Spinal cord (tissue), 10 donors: ENCODE results near the gene TMEM45B. TPM values are rescaled to one million over a fixed set of nuclear protein-coding genes. Genes with fewer than 3 reads are reported as not detected.
"Not testable (repeated sequence)": the region's sequence is repeated elsewhere in the genome, so short reads cannot be mapped to it uniquely, and the experiment has no call there.

ENCODE experiments used
- DNase-seq, 6 donors: peaks; one replicate each; pipeline versions ENCODE4 v3.0.0 to v3.0.0-alpha.2; 2013 to 2015; ENCODE audit warnings: low spot score in 6 of 6, low read depth in 4 of 6
- H3K27ac ChIP-seq: one replicate; pipeline ENCODE4 v1.5.1; 2013; ENCODE audit warnings: low read depth, low read length, control low read depth
- H3K27me3 ChIP-seq: one replicate; pipeline ENCODE4 v1.6.1; 2013; ENCODE audit warnings: low read length; ENCODE audit not compliant: control insufficient read depth, insufficient read depth
- H3K36me3 ChIP-seq: one replicate; pipeline ENCODE4 v1.6.1; 2013; ENCODE audit warnings: low read length; ENCODE audit not compliant: control insufficient read depth, insufficient read depth
- H3K4me1 ChIP-seq: one replicate; pipeline ENCODE4 v1.6.1; 2013; ENCODE audit warnings: low read length; ENCODE audit not compliant: control insufficient read depth, insufficient read depth
- H3K4me3 ChIP-seq: one replicate; pipeline ENCODE4 v1.5.1; 2013; ENCODE audit warnings: low read depth, low read length, control low read depth
- H3K9me3 ChIP-seq: one replicate; pipeline ENCODE4 v1.6.1; 2013; ENCODE audit warnings: low read length; ENCODE audit not compliant: control insufficient read depth, insufficient read depth
- WGBS: methylation state at CpG from one replicate; pipeline ENCODE4 v1.1.5; 2013; ENCODE audit warnings: missing lambda C conversion rate; ENCODE audit not compliant: insufficient coverage; 5-methylcytosine and 5-hydroxymethylcytosine counted together
- polyA plus RNA-seq, 2 donors: library from polyadenylated mRNA; unstranded; fragments of 120-200 nt; gene quantifications; one replicate each; pipeline ENCODE4 v1.2.1, GENCODE V29; 2013; ENCODE audit not compliant: insufficient read length in 2 of 2
- total RNA-seq, 2 donors: library from RNA; depleted of rRNA in 1 of 2; stranded (reverse); fragments of 120-200 nt in 1 of 2; fragments of >200 nt in 1 of 2; gene quantifications; one replicate each; pipeline versions ENCODE4 v1.2.3 to v1.2.4, GENCODE V29; 2013 to 2014
- donor health status: healthy.

TMEM45B gene
- total and polyA plus RNA-seq, 4 donors = 1.7 to 6.3 (median 2.7) TPM

DNA sequence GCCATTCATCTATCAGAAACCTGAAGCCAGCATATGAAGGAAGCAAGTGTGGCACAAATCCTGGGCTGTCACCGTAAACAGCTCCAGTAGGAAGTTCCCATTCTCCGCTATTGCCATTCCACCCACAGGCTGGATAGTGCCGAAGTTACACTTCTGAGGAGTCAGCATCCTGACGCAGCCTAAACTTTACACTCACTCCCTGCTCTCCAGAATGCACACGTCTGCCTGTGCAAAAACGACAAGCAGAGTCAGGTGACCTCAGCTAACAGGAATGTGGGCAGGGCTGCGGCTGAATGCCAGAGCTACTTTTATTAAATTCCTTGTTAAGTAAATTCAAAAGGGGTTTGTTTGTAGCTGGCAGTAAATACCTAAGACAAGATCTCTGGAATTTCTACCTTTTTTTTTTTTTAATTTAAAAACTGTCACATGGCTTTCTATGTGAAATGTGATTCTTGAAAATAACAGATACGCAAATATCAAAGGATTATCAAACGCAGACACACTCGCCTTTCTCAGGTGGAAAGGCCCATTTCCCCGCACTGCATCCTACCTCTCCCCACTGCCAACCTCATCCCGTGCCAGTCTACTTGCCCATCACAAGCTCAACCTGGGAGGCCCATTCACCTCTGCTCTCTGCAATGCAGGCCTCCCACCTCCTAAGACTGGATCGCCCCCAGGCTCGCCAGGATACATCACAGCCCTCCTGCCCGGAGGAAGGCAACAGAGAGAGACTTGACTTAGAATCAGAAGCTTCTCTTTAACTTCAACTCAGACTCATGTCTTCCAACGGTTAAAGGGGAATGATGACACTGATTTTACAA, 46.3 kb downstream of the TMEM45B start:
- H3K27ac ChIP-seq = no peak overlapping the region
- H3K36me3 ChIP-seq = peaks cover 44% of the 10 kb centered on the region
- H3K4me1 ChIP-seq = no peaks in the 10 kb centered on the region
- H3K4me3 ChIP-seq = no peak overlapping the region
- DNase-seq = peak in 1 of 6 donors; percentile 31
- no peaks in the 10 kb centered on the region for H3K9me3 ChIP-seq
- H3K27me3 ChIP-seq = no peaks in the 10 kb centered on the region
- WGBS = 78% methylated on average over 11 of the region's 16 CpGs

DNA sequence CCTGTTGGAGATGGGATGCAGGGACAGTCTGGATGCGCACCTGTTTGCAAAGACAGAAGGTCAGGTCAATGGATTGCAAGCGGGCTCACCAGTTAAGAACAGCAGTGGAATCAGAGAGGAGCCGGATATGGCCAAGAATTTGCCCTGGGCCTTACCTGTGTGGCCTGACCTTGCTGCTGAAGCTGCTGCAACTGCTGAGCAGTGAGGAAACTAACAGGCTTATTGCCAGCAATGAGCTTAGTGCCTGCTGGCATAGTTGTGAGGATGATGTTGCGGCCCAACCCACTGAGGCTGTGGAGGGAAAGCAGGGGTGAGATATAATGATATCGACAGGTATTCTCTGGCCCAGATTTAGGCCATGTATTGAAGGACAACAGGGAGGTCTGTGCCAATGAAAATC, 49.2 kb downstream of the TMEM45B start:
- Histone ChIP-seq H3K27ac (no peak overlapping the region), H3K27me3 (no peaks in the 10 kb centered on the region), H3K4me1 (no peaks in the 10 kb centered on the region), H3K9me3 (no peaks in the 10 kb centered on the region), H3K36me3 (peaks cover 58% of the 10 kb centered on the region), H3K4me3 (no peak overlapping the region)
- 98% methylated on average over 4 of the region's 5 CpGs for WGBS
- DNase-seq = no peak

DNA sequence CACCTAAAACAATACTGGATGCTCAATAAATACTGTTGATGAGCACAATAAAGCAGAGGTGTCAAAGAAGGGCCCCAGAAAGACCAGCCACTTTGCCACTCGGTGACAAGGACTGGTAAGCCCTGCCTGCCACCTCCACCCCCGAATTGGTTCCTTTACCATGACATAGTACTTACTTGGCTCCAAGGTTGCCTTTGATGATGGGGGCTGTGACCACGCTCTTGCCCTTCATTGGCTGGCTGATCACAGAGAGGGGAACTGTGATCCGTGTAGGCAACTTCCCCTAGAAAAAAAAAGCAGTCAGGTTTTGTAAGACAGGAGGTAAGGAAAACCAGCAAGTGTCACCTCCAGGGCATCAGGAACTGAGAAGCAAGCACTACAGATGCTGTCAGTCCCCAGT, 50.1 kb downstream of the TMEM45B start:
- Histone ChIP-seq H3K4me3 (no peak overlapping the region), H3K27ac (no peak overlapping the region), H3K27me3 (no peaks in the 10 kb centered on the region), H3K36me3 (peaks cover 59% of the 10 kb centered on the region), H3K9me3 (no peaks in the 10 kb centered on the region), H3K4me1 (no peaks in the 10 kb centered on the region)
- no peak for DNase-seq
- WGBS = 92% methylated on average over 3 of the region's 4 CpGs

DNA sequence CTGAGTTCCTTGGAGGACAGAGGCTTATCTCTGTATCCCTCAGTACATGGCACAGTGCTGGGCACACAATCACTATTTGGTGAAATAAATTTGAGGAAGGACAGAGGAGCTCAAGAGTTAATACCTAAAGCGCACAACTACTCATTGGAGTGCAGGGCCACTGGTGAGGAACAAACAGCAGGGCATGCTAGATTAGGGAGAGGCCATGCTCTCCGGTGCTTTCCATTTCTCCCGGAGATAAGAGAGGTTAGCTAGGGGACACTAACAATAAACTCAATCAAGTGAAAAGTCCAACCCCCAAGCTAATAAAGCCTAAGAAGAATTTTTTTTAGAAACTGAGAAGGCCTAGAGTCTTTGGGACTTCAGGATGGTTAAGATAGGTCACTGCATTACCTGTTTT, 50.7 kb downstream of the TMEM45B start:
- no peaks in the 10 kb centered on the region for H3K27me3 ChIP-seq
- peaks cover 61% of the 10 kb centered on the region for H3K36me3 ChIP-seq
- DNase-seq = no peak
- no peaks in the 10 kb centered on the region for H3K9me3 ChIP-seq
- no peak overlapping the region for H3K4me3 ChIP-seq
- no peak overlapping the region for H3K27ac ChIP-seq
- no peaks in the 10 kb centered on the region for H3K4me1 ChIP-seq
- 100% methylated on average over 1 of the region's 3 CpGs for WGBS

DNA sequence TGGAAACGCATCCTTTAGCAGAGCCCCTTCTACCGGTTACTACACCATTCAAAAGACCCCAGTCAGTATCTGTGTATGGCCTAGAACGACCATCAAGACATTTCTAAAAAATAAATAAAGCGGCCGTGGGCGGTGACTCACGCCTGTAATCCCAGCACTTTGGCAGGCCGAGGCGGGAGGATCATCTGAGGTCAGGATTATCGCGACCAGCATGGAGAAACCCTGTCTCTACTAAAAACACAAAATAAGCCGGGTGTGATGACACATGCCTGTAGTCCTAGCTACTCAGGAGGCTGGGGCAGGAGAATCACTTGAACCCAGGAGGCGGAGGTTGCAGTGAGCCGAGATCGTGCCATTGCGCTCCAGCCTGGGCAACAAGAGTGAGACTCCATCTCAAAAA, 53.0 kb downstream of the TMEM45B start:
- H3K4me3 ChIP-seq, DNase-seq, H3K4me1 ChIP-seq, H3K9me3 ChIP-seq, H3K27ac ChIP-seq, H3K27me3 ChIP-seq: not testable (repeated sequence)
- 97% methylated on average over 11 of the region's 16 CpGs for WGBS
- H3K36me3 ChIP-seq = peaks cover 64% of the 10 kb centered on the region

DNA sequence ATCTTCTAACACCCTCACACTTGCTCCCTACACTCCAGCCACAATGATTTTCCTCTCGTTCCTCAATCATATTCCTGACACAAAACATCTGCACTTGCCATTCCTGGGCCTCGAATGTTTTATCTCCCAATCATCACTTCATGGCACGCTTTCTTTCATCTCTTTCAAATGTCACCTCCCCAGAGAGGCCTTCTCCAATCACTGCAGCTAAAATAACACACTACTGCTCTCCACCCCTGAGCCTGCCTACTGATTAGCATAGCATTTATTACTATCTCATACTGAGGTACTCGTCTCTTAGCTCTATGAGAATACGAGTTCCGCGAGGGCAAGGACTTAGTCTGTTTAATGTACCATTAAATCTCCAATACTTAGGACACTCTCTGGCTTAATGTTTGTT, 56.3 kb downstream of the TMEM45B start:
- no peaks in the 10 kb centered on the region for H3K27me3 ChIP-seq
- no peaks in the 10 kb centered on the region for H3K4me1 ChIP-seq
- 77% methylated on average over 4 of the region's 7 CpGs for WGBS
- no peak overlapping the region for H3K27ac ChIP-seq
- H3K4me3 ChIP-seq = no peak overlapping the region
- DNase-seq = peak in 1 of 6 donors; percentile 34
- no peaks in the 10 kb centered on the region for H3K9me3 ChIP-seq
- peaks cover 61% of the 10 kb centered on the region for H3K36me3 ChIP-seq

DNA sequence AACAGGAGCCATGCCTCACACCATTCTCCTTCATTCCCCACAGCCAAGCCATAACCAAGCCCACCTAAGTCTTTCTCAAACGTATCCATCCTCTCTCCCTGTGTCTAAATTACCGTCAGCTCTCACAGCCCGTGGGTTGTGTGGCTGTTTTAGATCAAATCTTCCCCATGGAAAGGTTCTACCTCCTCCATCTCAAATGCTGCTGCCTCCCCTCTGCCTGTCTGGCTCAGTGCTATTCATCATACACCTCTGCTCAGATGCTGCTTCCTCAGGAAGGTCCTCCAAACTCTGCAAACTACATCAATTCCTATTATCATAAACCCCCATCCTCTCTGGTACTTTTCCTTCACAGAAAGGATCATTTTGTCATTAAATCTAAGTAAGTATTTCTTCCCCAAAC, 64.7 kb downstream of the TMEM45B start:
- no peaks in the 10 kb centered on the region for H3K4me1 ChIP-seq
- WGBS = 89% methylated on average over 3 of the region's 3 CpGs
- no peak overlapping the region for H3K4me3 ChIP-seq
- no peaks in the 10 kb centered on the region for H3K9me3 ChIP-seq
- no peak overlapping the region for H3K27ac ChIP-seq
- H3K36me3 ChIP-seq = peaks cover 69% of the 10 kb centered on the region
- DNase-seq = no peak
- no peaks in the 10 kb centered on the region for H3K27me3 ChIP-seq

DNA sequence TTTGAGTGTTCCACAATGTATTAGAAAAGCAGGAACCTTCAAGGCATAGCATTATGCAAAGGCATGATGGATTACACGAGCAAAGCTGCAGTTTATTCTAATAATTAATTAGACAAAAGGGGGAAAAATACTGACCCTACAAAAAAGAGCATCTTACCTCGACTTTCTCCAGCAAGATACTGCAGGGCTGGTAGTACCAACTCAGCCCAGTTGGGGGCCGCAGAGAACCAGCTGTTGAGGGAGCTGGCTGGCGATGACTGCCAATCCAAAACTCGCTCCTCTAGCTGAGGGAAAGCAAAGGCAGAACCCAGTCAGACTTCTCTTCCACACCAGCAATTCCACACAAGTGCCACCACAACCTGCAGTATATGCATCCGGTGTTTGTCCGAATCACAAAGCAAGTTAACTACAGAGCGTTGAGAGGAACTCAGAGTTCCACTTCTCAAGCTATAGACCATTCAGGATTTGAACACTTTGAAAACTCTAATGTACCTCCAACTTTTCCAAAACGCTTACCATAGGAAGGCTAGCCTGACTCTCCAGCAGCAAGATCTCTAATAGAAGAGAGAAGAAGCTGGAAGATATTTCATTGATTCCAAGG, 66.0 kb downstream of the TMEM45B start:
- no peaks in the 10 kb centered on the region for H3K27me3 ChIP-seq
- H3K36me3 ChIP-seq = peaks cover 65% of the 10 kb centered on the region
- no peak overlapping the region for H3K4me3 ChIP-seq
- DNase-seq = peak in 2 of 6 donors; percentile 13 to 43
- no peaks in the 10 kb centered on the region for H3K4me1 ChIP-seq
- H3K27ac ChIP-seq = no peak overlapping the region
- no peaks in the 10 kb centered on the region for H3K9me3 ChIP-seq
- 79% methylated on average over 7 of the region's 9 CpGs for WGBS

DNA sequence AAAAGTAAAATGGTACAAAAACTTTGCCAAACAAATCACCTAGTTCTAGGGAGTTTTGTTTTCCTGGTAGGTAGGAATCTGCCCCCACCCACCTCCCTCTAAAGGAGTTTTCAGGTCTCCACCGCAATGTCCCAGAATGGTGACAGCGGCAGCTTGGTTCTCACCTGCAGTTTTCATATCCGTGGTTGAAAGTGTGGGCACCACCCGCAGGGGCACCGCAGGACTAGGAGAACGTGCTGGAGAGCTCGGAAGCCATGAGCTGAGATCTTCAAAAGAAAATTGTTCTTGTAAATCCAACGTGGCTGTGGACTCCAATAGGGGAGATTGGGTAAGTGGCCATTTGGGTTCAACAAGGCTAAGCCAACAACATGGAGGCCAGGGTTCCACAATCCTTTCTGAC, 68.9 kb downstream of the TMEM45B start:
- Histone ChIP-seq H3K36me3 (peaks cover 66% of the 10 kb centered on the region), H3K4me1 (no peaks in the 10 kb centered on the region), H3K9me3 (no peaks in the 10 kb centered on the region), H3K27me3 (no peaks in the 10 kb centered on the region), H3K27ac (no peak overlapping the region), H3K4me3 (no peak overlapping the region)
- 95% methylated on average over 6 of the region's 8 CpGs for WGBS
- DNase-seq = no peak

DNA sequence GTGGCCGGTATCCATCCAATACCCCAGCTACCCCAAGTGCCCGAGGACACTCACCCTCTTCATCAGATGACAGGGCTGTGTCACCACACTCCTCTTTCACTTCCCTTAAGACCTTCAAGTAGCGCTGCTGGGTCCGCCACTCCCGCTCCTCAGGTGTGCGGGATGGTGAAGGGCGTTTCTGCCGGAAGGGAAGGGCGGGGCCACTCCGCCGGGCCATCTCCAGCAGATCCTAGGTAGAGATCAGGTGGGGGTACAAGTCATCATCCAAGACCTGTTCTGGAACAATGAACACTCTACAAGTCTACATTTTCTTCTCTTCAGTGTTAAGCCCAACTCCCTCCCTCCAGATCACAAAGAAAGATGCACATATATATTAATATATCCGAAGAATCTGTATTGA, 69.7 kb downstream of the TMEM45B start:
- Histone ChIP-seq H3K36me3 (peaks cover 63% of the 10 kb centered on the region), H3K9me3 (no peaks in the 10 kb centered on the region), H3K4me1 (no peaks in the 10 kb centered on the region), H3K4me3 (no peak overlapping the region), H3K27me3 (no peaks in the 10 kb centered on the region), H3K27ac (no peak overlapping the region)
- DNase-seq = no peak
- 99% methylated on average over 10 of the region's 12 CpGs for WGBS
